ENCODE measurements around the gene DUOXA2. TPM values are rescaled to one million over a fixed set of nuclear protein-coding genes. Genes with fewer than 3 reads are reported as not detected.
A peak's percentile ranks its signal among the peaks of the same experiment; 100 is the strongest.
"Not testable (repeated sequence)": the region's sequence is repeated elsewhere in the genome, so short reads cannot be mapped to it uniquely, and the experiment has no call there.

The DUOXA2 gene
- total RNA-seq, 1 donor from 2014 or later: not detected

DNA sequence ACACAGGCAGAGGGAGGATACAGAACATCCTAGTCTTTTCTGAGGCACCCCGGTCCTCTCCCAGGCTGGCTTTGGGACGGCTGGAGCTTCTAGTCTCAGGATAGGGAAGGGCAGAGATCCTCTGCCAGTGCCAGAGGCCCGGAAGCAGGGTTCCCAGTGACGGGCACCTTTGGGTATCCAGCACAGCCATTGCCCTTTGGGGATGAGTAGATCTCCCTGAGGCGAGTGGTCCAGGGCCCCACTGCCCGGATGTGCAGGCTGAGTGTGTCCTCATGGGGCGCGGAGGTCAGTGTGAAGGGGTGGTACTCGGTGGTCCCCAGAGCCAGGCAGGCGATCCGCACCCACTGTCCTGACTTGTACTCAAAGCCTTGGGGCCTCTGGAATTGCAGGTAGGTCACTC lies 18.5 kb upstream of the DUOXA2 start:
- DNase-seq (ENCODE audit: low read depth in 2 of 2): no peak

DNA sequence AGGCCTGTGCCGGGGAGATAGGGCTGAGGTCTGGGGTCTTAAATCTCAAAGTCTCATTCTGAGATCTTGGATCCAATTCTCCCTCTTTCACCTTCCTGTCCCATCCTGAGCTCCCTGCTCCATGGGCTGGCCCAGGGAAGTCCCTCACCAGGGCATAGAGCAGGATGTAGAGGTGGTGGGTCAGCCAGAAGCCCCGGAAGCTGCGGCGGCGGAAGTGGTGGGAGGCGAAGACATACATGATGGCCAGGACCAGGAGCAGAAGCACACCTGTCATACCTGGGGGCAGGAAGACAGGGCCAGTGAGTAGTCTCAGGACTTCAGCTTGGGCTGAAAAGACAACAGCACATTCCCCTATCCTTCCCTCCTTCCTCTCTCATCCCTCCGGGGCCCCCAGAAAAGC lies 16.7 kb upstream of the DUOXA2 start:
- DNase-seq (ENCODE audit: low read depth in 2 of 2): no peak

DNA sequence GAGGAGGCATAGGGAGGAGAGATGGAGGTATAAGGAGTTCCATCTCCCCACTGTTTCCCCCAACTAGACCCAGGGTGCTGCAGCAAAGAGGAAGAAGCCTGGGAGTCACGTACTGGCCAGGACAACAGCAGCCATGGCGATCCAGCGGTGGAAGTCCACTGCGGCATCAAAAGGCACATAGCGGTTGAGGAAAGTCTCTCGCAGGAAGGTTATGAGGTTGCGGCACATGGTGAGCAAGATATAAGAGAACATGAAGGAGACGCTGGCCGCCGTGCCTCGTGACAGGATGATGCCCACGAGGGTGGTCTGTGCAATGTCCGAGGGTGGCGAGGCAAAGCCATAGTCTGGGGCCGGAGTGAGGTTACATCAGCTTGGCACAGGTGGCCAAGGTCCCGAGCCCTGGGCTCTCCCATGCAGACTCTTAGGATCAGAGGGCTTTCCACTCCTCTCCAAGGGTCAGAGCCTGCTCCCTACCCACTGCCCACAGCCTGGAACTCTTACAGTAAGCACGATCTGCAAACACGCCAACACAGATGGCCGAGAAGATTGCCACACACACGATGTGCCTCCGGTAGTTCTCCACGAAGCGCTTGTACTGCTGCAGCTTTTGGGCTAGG lies 14.5 kb upstream of the DUOXA2 start:
- DNase-seq (ENCODE audit: low read depth in 2 of 2): no peak

DNA sequence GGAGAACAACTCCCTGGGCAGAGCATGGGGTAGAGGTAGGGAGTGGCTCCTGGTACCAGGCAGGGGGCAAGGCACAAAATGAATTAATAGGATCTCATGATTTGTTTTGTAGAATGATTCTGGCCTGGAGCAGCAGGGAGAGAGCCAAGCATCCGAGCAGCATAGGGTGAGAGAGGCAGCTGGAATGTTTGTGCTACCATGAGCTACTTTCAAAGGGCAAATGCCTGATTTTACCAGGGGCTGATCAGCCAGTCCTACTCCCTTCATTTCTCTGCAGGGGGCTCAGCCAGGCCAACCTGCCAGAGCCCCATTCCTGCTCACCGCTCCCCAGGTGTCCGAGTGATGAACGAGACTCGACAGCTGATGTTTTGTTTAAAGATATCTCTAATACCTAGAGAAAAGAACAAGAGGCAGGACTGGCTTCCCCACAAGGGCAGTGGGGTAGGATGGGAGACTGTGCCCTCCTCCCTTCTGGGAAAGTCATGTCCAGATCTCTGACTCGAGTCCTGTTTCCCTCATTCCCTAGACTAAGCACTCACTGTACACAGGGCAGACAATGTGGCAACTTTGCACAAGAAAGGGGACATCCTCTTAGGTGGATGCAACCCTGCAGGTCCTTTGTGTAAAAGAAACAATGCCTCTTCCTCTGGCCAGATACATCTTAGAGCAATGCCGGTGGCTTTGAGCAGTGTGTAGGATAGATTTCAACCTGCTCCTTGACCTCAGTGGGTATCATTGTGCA lies 13.1 kb upstream of the DUOXA2 start:
- DNase-seq (ENCODE audit: low read depth in 2 of 2): no peak

DNA sequence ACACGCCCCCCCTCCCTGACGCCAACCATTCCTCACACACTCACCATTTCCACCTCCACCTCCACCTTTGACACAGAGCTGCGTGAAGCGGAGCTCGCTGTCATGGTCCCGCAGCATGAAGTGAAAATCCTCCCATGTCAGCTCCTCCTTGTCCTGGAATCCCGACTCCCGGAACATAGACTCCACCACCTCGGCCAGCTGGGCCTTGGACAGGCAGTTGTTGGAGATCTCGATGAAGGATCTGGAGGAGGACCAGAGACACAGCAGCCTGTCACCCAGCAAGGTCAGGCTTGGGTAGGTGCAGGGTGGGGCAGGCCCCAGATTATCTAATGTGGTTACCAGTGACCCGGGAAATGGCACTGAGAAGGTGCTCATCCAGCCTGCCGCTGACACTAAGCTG lies 12.4 kb upstream of the DUOXA2 start:
- DNase-seq (ENCODE audit: low read depth in 2 of 2): no peak

DNA sequence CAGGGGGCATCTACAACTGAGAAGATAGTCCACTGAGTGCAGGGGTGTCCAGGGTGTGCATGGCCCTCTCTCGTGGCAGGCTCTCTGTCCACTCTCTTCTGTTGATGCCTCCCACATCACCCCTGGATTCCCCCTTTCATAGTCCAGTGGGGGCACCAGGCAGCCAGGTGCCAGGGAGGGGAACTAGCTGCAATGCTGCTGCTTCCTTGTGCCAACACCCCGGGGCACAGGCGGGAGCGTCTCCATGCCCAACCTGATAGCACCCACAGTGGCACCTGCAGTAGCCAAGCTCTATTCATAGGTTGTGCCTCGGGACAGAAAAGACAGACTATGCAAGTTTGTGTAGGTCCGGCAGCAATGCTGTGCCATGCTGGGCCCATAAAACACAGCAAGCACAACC lies 11.9 kb upstream of the DUOXA2 start:
- no peak for DNase-seq (ENCODE audit: low read depth in 2 of 2)

DNA sequence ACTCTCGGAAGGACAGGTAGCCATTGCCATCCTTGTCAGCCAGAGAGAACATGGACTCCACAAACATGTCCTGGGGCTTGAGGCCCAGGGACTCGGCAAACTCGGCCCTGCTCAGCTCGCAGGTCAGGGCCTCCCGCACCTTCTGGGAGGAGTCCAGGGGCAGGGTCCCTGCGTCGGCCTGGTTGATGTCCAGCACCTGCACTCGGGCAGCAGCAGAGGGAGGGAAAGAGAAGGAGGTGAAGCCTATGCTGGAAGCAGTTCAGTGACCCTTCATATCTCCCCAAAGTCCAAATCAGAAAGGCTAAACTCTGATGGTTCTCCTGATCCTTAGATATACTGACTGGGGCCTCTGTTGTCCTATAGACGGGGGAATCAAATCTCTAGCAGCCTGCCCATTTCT lies 10.0 kb upstream of the DUOXA2 start:
- DNase-seq (ENCODE audit: low read depth in 2 of 2): not testable (repeated sequence)

DNA sequence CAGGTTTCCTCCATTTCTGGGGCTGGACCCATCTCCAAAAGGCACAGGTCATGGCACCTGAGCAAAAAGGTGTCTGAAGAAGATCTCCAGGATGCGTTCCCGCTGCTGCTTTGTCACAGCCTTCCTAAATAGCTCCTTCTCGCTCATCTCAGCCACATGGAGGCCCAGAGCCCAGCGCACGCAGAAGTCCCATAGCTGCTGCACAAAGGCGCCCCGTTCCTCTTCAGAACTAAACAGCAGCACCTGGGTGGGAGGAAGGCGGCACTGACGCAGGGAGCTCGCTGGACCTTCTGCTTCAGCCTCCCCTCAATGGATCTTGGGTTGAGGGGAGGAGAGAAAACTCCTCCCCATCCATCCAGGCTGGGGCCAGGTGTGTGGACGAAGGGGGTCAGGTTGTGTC lies 8.5 kb upstream of the DUOXA2 start:
- DNase-seq (ENCODE audit: low read depth in 2 of 2): no peak

DNA sequence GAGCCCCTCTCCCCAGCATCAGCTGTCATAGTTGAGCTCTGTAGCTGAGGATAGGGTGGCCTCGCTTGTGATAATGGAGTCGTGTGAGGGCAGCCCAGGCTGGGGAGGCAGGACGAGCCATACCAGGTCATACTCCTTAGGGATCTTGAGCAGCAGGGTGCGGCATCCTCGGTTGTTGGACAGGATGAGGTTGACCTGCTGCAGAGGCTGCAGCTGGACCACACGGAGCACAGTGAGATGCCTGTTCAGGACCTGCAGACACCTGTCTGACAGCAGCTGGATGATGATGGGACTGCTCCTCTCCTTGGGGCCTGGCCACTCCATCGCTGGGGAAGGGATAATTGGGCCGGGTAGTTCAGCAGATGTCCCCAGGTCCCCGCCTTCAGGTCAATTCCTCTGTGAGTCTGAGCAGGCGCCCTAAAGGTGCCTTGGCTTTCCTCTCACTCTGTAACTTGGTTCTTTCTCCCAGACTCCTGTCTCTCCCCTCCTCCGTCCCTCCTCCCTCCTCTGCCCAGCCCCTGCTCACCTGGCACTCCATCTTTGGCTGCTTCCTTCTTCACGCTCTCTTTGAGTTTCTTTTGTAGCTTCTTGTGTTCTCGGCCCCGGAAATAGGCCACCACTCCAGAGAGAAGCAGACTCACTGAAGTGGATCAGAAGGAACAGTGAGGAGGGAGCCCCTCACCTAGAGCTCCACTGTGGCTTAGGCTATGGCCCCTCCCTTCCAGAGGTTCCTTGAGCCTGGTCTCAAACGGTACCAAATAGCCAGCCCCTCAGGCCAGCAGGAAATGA lies 7.9 kb upstream of the DUOXA2 start:
- no peak for DNase-seq (ENCODE audit: low read depth in 2 of 2)

DNA sequence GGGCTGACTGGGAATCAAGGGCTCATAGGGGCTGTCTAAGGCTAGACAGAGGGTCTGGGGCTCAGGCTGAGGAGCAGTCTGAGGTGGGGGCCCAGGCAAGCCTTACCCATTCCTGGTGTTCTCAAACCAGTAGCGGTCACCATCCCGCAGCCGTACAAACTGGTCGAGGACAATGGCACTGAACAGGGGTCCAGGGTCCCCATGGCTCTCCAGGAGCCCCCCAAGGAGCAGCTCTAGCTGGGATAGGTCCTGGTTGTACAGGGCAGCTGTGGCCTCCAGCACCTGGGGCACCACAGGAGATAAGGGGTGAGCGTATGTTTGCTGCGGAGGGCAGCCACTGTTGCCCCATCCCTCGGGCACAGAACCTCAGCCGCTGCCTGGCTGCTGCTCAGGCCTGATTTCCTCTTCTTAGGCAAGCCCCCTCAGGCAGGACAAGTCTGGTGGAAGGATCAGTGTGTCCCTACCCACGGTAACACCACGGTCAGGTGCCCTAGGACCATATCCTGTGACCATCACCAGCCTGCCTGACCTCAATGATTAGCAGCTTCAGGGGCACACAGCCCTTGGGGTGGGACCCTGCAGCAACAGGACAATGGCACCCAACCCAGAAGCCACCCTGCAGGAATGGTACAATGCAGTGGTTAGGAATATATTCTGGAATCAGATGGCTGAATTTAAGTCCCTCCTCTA lies 6.0 kb upstream of the DUOXA2 start:
- no peak for DNase-seq (ENCODE audit: low read depth in 2 of 2)

DNA sequence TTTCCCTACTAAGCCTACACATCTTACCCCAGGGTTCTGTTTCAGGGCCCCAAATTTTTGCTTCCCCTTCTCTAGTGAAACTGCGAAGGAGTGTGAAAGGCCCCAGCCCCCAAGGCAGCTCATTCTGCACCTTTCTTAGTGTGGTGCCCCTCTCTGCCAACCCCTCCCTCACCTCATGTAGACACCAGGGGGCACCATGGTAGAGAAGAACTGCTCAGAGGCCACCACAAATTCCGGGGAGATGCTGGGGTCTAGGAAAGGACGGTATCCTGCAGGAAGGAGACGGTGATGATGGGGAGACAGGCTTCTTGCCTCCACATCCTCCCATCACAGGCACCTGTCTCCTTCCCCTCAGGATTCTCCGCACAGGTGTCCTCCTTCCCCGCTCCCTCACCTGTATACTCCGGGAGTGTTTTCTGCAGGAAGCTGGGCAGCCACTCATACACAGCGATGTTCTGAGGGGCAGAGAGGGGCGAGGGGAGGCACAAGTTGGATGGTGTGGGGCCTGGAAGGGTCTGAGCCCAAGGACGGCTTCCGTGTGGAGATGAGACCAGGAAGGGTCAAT lies 3.8 kb upstream of the DUOXA2 start:
- DNase-seq (ENCODE audit: low read depth in 2 of 2): no peak

DNA sequence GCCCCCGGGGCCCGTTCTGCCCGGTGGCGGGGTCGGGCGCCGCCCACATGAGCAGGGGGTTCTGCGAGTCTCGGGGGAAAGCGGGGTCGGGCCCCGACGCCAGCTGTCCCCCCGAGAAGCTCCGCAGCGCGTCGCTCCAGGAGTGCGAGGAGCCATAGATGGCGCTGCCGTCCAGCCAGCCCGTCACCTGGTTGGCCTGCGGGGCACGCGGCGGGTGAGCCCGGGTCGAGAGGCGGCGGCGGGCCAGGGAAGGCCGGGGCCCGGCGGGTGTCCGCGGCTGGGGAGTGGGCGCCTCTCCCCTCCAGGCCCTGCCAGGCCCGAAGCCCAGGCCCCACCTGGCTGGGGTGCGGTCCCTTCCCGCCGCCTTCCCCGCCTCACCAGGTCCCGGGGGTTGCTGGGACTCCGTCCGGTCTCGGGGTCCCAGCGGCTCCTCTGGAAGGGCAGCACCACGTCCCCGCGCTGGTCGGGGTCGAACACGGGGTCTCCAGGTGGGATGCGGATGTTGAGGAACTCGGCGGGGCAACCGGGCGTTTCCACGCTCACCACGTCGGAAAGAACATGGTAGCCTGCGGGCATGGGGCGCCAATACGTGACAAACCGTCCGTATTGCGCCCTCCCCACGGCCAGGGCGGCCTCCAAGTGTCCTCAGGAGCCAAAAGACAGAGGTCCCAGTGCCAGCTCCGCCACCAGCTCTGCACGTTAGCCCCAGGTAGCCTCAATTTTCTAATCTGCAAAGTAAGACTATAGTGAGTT lies 2.6 kb upstream of the DUOXA2 start:
- DNase-seq (ENCODE audit: low read depth in 2 of 2): no peak

DNA sequence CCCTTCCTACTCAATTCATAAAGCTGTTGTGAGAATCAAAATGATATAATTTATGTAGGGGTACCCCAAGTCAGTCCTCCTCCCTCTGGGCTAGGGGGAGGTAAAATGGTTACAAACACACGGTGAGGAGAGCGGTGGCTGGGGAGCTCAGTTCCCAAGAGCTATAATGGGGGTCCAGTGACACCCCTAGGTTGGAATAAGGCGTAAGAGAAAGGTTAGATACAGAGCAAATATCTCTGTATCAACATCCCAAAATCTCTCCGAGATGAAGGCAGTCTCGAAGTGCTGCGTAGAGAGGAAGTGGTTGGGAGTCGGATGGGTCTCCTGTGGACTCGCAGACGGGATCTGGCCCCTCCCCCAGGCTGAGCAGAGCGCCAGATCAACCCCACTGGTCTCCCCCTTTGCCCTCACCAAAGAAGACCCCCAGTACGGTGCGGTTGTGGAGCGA lies 2.0 kb upstream of the DUOXA2 start:
- no peak for DNase-seq (ENCODE audit: low read depth in 2 of 2)

DNA sequence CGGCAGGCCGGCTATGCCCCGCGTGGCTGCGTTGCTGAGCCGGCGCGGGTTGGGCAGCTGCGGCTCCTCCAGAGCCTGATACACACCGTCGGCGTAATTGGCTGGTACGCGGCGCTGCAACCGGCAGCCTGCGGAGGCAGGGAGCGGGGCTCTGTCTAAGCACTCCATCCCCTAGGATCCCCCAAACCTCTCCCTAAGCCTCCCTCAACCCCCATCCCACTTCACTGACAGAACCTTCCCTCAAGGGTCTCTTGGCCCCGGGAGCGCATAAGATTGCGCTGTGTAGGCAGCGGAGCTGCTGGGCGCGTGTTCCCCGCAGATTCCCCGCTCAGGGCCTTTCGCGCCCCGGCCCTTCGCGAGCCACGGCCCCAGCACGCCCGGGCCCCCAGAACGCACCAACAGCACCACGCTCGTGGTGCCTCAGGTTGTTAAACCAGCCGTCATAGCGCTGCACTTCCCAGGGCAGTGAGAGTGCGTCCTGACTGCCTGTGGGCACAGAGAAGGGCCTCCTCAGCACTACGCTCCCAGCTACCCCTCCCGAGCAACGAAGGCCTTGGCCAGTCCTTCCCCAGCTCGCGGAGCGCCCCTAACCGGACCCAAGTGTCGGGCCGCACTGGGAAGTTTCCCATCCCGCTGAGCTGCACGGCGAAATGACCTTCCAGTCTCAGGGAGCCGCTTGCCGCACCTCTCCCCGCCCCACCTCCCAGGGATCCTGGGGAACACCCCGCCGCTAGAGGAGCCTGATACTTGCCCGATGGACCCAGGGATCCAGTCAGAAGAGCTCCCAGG lies 1.3 kb upstream of the DUOXA2 start:
- DNase-seq (ENCODE audit: low read depth in 2 of 2): no peak

DNA sequence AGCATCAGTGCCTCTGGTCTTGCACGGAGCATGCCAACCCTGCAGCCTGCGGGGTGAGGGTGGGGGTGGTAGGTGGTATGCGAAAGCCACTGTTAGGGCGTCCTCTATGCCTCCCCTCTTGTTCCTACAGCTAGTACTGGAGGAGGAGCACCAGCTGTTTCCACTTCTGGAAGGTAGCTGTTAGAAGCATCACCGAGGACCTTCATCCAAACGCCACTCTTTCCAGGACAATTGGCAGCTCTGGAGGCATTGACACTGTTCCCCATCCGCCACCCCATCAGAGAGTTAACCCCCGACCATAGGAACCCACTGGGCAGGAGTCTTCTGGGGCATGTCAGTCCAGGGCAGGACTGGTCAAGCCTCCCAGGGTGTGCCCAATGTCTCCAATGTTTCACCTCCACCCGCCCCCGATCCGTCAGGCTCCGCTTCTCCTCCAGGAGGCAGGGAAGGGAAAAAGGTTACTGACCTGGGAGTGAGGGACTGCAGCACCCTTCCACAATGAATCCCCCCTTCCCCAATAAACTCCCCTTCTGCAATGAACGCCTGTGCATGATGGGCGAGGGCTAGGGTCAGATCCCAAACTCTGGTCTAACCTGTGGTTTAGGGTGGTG lies 641 bp upstream of the DUOXA2 start:
- no peak for DNase-seq (ENCODE audit: low read depth in 2 of 2)

DNA sequence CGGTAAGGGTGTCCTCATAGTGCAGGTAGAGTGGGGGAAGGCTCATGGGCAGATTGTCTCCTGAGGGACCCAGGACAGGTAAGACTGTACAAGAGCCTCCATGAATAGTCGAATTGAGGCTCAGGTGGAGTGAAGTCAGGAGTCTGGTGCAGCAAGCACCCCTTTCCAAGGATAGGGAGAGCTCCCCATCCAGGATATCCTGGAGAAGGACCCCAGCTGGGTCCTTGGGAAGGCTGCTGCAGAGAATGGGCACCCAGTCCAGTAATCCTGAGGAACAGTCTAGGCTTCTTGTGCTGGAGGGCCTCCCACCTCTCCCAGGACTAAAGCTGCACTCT lies 592 bp downstream of the DUOXA2 start:
- DNase-seq (ENCODE audit: low read depth in 2 of 2): no peak

DNA sequence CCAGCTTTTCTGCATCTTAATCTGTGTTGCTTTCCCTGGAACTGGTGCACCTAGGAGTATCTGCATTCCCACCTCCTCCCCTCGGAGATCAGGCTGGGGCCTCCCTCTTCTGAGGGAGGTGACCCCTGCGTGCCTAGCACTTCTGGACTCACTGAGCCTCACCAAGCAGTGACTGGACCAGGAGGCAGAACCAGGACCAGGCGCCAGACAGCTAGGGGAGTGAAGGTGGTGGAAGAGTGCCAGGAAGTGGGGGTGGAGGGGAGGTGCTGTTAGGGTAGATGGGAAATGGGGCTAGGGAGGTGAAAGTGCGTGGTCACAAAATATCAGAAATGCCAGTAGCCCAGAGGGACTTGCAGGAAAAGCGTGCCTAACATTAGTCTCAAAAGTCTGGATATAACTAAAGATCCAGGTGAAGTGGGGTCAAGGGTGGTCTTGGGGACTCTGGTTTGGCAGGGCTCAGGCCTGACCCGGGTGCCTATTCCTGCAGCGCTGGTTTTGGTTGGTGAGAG lies 1.2 kb downstream of the DUOXA2 start:
- DNase-seq (ENCODE audit: low read depth in 2 of 2): no peak

DNA sequence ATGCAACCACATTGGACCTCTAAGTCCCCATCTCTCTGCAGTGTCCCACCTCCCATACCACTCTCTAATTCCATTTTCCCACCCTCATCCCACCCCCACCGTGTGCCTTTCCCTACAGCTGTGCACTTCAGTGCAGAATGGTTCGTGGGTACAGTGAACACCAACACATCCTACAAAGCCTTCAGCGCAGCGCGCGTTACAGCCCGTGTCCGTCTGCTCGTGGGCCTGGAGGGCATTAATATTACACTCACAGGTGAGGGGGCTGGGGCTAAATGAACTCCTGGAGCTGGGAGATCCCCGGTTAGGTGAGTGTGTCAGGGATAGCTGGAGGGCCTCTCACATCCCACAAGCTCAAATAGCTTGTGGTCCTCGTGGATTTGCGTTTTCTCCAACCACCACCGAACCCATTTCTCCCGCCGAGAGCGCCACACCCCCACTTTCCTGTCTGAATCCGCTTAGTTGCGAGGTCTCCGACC lies 1.9 kb downstream of the DUOXA2 start:
- DNase-seq (ENCODE audit: low read depth in 2 of 2): no peak

DNA sequence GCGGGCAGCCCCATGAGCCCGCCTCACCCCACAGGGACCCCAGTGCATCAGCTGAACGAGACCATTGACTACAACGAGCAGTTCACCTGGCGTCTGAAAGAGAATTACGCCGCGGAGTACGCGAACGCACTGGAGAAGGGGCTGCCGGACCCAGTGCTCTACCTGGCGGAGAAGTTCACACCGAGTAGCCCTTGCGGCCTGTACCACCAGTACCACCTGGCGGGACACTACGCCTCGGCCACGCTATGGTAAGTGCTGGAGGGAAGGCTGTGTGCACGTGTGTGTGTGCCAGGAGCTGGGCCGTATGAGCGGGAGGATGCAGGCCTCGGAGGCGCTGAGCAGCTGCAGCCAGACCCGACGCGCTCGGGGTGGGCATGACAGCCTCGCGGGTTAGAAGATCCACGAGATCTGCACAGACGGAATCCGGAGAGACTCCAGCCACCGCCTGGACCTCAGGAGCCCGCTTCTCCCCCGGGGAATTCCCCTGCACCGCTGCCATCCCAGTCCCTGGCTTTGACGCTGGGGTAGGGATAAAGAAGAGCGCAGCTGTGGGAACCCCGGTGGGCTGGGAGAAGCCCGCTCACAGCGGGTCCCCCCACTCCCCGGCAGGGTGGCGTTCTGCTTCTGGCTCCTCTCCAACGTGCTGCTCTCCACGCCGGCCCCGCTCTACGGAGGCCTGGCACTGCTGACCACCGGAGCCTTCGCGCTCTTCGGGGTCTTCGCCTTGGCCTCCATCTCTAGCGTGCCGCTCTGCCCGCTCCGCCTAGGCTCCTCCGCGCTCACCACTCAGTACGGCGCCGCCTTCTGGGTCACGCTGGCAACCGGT lies 2.6 kb downstream of the DUOXA2 start:
- DNase-seq (ENCODE audit: low read depth in 2 of 2): peak in 1 of 2 donors; percentile 5

Data from dermis microvascular lymphatic vessel endothelial cell (primary cell).